T-helper 9 cell (primary cell): ENCODE measurements around the gene CYBB.
"Not testable (repeated sequence)": the region's sequence is repeated elsewhere in the genome, so short reads cannot be mapped to it uniquely, and the experiment has no call there.

ENCODE experiments used
- DNase-seq: peaks from one replicate; pipeline ENCODE4 v3.0.0-alpha.2; 2020
- total RNA-seq, 2 donors: gene quantifications; one replicate each; lab custom pipeline; 2026; lab: John Stamatoyannopoulos, UW

CYBB gene
- total RNA-seq: 0 to 0.48 reads per million in 2 donors

DNA sequence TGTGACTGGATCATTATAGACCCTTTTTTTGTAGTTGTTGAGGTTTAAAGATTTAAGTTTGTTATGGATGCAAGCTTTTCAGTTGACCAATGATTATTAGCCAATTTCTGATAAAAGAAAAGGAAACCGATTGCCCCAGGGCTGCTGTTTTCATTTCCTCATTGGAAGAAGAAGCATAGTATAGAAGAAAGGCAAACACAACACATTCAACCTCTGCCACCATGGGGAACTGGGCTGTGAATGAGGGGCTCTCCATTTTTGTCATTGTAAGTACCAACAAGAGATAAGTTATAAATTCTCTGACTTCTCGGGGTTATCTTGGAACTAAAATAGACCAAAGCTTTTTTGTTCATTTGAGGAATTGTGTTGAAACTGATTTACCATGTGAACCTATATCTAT, at the start of gene CYBB:
Gene CYBB, plus strand, starts transcription at position 203 of the 400 bp plus-strand sequence. Its CDS starts 19 bp downstream, at position 222.
- no peak for DNase-seq

DNA sequence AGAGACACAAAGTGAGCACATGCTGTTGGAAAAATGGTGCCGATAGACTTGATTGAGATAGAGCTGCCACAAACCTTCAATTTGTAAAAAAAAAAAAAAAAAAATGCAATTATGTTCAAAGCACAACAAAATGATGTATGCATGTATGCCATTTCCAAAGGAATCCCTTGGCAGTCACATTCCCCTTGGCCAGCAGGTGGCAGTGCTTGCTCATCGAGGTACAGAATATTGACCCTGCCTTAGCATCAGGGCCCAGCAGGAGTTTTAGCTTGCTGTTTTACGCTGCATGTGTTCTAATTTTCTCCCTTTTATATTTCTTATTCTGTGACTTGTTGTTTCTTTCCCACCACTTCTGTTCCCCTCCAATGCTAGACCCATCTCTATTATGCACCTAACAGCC, 34.5 kb upstream of the CYBB start:
- peak; percentile 74 for DNase-seq

DNA sequence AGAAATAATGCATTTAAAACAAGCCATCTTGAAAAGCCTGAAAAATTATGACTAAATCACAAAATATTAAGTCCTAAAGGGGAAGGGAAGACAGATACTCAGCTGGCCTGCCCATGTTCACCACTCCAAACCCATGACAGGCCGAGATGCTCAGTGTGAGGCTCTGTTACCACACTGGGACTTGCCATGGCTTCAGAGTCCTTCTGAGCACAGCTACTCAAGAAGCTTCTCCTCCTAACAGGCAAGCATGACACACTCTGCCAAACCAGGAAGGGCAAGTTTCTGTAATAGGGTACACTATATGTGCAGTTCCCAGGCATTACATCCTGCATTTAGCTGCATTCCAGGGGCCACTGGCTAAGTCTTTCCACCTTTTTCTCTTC, 34.0 kb upstream of the CYBB start:
- no peak for DNase-seq

DNA sequence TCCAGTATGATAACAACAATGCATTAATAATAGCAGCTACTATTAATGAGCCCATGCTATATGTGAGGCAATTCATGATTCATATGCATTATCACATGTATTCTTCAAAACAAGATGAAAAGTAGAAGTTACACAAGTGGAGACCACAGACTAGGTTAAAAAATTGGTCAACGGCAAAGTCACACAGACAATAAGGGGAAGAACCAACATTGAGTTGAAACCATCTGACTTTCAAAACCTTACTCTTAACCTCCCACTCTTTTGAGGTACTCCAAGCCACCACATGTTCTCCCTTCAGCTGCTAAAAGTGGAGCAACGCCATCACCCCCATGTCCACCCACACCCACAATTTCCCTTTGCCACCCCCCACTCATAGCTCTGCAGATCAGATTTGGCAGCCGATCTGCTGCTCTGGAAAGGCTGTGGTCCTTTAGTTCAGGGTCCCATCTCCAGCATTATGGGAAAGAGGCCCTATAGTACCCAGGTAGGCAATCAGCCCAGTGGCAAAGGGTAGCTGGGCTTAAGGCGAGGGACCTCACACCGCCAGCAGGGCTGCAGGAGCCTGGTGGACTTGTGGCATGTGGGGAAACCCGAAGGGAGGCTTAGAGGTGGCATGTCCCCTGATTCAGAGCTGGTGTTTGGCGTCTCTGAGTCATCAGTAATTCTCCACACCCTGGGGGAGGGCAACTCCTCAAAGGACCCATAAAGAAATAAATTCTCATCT, 33.5 kb upstream of the CYBB start:
- no peak for DNase-seq

DNA sequence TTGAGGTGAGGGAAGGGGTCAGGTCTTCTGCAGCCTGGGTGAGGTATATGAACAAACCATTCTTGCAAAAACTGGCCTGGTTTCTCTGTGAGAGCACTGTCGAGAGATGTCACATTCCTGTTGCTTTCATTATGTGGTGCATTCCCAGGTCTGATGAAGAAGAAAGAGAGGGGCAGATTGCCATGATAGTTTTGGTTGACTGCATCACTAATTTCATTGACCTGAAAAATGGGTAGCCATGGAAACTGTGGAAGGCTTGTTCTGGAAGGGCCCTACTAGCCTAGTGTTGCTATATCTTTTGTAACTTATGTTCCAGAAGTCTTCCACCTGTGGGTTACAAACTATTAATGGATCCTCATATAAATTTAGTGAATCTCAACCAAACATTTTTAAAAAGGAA, 32.9 kb upstream of the CYBB start:
- DNase-seq: no peak

DNA sequence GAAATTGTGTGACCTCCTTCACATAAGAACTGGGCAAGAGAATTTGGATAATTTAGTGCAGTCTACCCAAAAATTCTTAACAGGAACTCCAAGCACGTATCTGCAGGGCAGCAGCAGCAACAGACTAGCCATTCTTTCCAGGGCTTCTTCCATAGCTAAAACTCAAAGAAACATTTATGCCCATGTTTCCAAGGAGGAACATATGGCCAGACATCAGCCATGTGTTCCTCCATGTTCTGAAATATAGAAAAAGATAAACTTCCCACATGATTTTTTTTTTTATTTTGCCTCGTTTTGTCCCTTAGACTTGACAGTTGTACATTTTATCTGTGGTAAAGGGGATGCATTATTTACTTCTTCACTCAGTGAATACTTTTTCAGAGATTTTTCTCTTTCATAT, 27.6 kb upstream of the CYBB start:
- DNase-seq: no peak

DNA sequence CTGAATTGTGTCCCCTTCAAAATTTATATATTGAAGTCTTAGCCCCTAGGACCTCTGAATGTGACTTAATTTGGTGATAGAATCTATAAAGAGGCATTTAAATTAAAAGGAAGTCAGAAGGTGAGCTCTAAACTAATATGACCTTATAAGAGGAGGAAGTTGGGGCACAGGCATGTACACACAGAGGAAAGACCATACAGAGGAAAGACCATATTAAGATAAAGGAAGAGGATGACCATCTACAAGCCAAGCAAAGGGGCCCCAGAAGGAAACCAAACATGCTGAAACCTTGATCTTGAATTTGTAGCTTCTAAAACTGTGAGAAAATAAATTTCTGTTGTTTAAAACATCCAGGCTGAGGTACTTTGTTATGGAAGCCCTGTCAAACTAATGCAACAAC, 26.9 kb upstream of the CYBB start:
- no peak for DNase-seq

DNA sequence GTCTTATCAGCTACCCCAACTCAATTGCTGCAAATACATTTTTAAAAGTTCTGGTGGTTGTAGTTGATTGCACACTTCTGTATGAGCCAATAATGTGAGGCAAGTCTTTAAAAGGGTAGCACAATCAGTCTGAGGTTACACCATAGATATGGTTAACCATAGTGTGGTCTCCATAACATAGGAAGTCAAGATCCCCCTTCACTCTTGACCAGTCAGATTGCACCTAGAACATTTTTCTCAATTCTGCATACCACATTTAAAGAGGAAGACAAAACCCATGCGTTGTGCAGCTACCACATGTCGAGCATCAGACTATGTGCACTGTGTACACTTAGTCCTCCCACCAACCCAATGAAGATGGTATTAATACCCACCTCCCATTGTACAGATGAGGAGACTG, 26.5 kb upstream of the CYBB start:
- no peak for DNase-seq

DNA sequence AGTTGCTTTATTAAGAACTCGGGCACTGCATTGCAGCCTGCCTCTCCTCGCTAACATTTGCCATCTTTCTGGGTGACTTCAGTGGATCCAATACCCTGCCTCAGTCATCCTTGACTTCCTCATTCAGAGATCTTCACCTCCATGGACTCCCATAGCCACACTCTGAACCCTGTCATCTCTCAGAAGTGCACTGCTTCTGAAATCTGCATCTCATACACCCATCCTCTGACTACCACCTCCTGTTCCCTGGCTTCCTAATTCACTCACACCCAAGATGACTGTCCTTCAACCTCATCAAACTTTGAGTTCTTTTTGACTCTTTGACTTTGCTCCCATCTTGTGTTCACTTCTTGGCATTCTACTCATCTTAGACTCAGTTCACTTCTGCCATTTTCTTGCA, 25.3 kb upstream of the CYBB start:
- DNase-seq: no peak

DNA sequence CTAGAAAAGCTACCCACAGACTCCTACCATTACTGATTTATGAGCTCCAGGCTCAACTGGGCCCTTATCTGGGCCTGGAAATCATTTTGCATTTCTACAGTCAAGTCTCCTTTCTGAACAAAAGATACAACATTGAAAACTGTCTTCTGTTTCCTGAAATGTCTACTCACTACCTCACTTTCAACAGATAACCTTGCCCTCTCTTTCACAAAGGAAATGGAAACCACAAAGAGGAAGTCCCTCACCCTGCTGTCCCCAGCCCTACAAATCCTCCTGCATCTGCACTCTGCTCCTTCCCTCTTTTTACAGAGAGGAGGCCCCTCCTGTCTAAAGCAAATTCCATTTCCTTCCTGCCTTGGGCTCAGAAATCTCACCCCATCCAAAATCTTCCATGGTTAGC, 24.8 kb upstream of the CYBB start:
- no peak for DNase-seq

DNA sequence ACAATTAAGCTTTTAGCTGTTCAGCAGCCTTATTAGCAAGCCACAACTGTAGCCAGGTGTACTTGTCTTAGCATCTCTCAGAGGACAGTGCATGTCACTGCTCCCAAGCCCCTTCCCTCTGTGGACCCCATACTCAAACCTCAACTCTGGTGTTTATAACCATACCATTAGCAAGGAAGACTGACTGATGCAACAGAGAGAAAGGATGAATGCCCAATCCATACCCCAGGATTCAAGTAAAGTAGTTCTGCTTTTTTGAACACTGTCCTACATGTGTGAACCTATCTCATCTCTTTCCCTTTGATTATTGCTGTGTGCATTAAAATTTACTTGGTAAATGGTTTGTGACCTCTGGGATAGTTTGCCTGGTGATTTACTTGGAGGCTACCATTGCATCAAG, 22.8 kb upstream of the CYBB start:
- DNase-seq: no peak

DNA sequence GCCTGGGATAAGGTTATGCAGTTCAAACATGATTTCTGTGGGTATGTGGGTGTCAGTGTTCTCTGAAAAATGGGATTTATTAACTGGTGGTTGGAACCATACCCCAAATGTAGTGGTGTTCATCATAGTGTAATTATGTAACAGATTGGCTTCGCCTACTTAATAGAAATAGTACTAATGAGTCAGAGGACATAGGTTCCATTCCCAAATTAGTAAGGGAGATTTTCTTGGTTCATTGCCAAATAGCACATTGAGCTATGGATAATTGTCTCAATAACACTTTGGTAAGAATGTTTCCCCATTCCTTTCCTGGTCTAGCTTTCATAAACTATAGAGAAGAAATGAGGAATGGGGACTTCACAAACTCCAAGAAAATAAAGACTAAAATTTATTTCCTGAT, 20.5 kb upstream of the CYBB start:
- DNase-seq: no peak

DNA sequence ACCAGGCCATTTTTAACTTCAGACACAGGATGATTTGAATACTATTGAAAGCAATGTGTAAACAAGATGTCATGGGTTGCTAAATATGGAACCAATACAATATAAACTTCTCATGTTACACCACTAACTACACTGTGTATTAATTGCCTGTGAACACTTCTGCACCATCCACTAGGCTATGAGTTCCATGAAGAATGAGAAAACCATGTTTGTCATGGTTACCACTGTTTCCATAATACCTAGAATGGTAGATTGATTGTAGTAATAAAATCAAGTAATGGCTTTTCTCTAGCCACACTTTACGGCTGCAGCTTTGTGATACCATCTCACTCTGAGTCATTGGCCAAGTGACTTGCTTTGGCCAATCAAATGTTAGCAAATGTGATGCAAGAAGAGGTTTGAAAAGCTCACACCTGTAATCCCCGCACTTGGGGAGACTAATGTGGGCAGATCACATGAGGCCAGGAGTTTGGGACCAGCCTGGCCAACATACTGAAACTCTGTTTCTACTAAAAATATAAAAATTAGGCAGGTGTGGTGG, 19.9 kb upstream of the CYBB start:
- no peak for DNase-seq

DNA sequence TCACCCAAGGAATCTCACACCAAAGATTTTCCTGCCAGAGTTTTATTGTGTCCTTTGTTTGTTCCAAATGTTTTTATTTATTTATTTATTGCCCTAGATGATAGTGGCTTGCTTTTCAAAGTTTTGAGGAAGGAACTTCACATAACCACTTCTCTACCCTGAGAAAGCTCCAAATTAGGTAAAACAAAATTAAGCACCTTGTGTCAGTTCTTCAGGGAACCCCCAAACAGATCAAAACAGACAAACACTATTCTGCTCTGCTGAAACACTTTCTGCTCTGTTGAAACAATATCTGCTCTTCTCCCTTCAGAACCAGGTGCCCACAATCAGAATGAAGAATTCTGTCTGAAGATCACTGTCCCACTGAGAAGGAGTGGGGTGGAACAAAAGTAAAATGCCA, 16.5 kb upstream of the CYBB start:
- DNase-seq: no peak

DNA sequence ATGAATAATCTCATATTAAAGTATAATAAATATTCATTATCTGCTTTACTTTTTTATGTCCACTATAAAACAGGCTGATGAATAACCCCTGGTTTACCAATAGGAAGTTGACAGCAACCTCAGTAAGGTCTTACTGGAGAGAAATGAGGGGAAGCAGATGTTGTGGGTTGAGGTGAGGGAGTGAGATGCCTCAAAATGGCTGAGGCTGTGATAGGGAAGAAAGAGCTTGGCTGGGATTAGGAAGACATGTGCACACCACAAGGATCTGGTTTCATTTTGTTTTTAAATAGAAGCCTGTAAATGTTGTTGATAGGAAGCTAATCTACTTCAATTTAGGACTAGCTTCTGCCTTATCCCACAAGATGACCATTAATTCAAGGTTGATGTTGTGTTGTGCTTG, 14.4 kb upstream of the CYBB start:
- DNase-seq: no peak

DNA sequence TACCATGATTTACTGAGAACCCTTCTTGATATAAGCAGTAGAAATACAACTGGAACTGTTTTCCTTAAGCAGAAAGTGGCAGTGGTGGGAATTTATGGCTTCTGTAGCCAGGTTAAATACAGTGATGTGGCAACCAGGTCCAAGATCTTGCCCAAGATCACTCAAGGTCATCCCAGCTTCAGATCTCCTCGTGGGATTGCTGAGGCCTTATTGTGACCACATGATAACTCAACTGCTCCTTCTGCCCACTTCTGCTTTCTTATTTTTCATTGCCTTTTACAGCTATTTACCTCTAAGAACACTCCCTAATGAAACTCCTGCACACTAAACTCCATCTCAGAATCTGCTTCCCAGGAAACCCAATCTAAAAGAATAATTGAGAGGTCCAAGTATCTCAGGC, 12.4 kb upstream of the CYBB start:
- no peak for DNase-seq

DNA sequence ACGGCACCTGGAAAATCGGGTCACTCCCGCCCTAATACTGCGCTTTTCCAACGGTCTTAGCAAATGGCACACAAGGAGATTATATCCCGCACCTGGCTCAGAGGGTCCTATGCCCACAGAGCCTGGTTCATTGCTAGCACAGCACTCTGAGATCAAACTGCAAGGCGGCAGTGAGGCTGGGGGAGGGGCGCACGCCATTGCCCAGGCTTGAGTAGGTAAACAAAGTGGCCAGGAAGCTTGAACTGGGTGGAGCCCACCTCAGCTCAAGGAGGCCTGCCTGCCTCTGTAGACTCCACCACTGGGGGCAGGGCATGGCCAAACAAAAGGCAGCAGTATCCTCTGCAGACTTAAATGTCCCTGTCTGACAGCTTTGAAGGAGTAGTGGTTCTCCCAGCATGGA, 11.0 kb upstream of the CYBB start:
- DNase-seq: not testable (repeated sequence)

DNA sequence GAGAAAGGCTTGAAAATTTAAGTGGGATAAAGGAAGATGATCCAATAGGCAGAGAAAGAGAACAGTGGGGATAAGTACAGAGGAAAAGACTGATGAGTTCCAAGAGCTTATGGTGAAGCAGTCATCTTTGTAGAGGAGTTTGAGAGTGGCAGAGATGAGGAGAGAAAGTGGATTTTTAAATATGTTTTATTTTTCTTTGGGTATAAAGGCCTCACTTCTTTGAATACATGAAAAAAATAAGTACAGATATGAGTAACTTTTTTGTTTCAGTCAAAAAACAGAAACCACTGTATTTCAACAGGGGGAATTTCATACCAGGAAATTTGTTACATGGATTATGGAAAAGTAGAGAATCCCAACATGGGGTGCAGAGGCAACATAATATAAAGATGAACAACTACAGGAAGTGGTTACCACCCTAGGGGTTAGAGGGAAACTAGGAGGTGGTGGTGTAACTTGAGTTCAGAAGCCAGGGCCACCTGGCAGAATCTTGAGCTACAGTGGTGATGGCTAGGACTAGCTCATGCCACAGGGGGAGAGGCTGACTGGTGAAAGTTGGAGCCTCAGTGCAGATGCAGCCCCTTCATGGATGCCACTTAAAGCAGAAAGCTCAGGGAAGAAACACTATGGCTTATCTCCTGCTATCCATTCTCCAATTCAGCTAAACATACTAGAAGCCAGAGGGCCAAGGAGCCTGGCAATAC, 3.4 kb upstream of the CYBB start:
- DNase-seq: no peak

DNA sequence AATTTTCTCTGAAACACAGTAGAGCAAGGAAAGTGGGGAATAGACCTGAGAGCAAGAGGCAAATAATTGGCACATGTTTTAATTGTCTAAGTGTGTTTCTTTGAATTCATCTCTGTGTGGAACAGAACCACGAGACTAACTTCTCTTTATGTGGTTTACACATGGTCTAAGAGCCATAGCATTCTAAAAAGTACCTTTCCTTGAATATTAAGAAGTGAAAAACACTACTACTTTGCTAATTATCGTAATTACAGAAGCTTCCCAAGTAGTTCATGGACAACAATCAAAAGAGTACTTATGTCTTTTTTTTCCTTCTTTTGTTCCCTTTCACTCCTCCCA, 2.9 kb upstream of the CYBB start:
- DNase-seq: no peak

DNA sequence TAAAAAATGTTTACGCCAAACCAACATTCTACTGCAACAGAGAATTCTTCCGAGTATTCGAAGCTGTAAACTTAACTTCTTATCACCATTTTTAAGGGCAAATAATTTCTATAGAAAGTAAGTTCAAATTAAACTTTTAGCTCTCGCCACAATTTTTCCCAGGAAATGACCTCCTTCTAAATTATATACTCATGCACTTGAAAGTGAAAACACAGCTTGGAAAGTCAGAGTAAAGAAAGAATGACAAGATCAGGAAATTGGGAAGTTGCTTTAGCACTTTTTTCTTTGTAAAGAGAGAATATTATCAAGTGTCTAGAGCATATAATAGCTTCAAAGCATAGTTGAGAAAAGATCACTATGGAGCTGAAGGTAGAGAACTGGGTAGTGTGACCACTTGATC, 1.2 kb downstream of the CYBB start:
- DNase-seq: no peak

DNA sequence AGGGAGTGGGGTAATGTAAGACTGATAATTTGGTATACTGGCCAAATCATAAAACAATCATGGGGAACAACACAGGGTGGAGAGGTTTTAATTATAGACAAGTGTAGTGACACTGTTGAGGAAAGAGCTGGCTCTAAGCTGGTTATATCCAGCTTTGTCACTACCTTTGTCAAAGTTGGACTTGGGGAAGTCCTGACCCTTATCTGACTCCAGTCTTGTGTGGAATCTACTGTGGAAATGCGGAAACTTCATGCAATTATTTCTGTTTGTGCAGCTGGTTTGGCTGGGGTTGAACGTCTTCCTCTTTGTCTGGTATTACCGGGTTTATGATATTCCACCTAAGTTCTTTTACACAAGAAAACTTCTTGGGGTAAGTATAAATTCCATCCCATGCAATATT, 2.0 kb downstream of the CYBB start:
- DNase-seq: no peak

DNA sequence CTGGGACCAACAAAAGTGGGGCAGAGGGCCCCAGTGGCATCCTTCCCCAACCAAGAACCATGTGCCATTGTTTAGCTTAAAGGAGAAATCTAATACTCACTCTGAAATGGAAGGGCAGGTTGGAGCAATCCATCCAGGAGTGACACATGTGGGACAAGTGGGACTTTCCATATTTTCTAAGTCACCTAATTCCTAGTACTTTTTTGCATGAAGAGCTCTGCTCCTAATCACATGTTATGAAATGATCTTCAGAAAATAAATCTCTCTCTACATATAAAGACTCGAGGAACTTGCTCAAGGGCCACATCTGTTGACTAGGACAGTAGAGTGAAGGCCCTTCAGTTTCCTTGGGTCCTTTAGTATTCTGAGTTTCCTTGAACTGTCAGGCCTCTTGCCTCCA, 2.5 kb downstream of the CYBB start:
- no peak for DNase-seq

DNA sequence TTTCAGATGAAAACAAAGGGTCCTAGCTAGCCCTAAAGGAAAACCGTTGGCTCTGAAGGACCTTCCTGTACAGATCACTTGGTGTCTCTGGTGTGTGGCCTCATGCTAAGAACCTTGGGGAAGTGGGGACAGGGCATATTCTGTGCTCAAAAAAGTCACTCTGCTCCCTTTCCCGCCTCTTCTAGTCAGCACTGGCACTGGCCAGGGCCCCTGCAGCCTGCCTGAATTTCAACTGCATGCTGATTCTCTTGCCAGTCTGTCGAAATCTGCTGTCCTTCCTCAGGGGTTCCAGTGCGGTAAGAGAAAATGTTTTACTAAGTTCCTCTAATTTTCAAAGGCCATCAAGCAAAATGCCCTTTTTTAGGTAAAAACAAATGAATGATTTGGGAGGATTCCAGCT, 3.4 kb downstream of the CYBB start:
- no peak for DNase-seq

DNA sequence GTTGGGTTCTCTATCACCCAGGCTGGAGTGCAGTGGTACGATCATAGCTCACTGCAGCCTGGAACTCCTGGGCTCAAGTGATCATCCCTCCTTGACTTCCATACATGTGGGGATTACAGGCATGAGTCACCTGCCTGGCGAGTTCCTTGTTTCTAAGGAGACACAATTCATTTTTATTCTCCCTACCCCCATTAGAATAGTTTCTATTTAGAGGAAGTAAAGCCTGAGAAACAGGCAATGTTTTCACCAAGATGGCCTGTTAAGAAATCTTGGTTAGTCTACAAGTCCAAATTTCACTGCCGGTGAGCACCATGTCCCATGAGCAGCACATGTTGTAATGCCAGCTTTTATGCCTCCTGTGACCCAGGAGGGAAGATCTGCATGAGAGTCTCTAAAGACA, 5.7 kb downstream of the CYBB start:
- DNase-seq: no peak
